ENCODE data around the gene CFAP97D1.

Gene CFAP97D1

GRCh38 chr17:43830510-43831140 is 50.4 kb downstream of the CFAP97D1 start:
- no peak for DNase-seq

DNA sequence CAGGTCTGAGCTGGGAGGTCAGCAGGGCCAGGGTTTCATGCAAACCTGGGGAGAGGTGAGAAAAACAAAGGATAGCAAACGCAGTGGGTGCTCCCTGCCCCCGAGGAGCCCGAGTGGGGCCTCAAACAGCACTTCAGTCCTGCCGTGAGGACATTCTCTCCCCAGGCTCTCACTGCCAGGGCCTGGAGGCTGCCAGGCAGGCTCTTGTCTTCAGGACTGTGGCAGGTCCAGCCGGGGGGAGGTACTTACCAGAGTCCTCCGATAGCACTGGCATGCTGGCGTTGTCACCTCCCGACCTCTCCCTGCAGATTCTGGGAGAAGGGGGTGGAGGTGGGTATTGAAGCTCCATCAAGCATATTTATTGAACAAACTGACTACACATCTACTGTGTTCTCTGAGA is 51.4 kb downstream of the CFAP97D1 start:
- no peak for DNase-seq

GRCh38 chr17:43832168-43832975 is 52.1 kb downstream of the CFAP97D1 start:
- no peak for DNase-seq

GRCh38 chr17:43832976-43833829 is 53.0 kb downstream of the CFAP97D1 start, which contains the start of gene MPP3:
Gene MPP3, minus strand, starts transcription at chr17:43833146. Its CDS starts 1,240 bp downstream, at chr17:43831906.
- DNase-seq = peak; percentile 23

GRCh38 chr17:43834106-43834505 is 53.9 kb downstream of the CFAP97D1 start:
- no peak for DNase-seq
